ENCODE results near the gene PCBD2.
"Not testable (repeated sequence)": the region's sequence is repeated elsewhere in the genome, so short reads cannot be mapped to it uniquely, and the experiment has no call there.

Gene PCBD2

GRCh38 chr5:134906811-134907210, 1.9 kb downstream of the PCBD2 start:
- no peak for DNase-seq (ENCODE audit: low read depth)

DNA sequence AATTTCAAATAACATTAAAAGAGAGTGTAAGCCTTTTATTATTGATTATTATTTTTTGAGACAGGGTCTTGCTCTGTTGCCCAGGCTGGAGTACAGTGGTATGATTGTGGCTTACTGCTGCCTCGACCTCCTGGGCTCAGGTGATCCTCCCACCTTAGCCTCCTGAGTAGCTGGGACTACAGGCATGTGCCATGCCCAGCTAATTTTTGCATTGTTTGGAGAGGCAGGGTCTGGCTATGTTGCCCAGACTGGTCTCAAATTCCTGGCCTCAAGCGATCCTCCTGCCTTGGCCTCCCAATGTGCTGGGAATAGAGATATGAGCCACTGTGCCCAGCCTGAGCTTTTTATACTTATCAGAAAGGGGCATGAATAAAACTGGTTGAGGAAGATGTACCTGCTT, 5.8 kb downstream of the PCBD2 start:
- DNase-seq (ENCODE audit: low read depth): not testable (repeated sequence)

DNA sequence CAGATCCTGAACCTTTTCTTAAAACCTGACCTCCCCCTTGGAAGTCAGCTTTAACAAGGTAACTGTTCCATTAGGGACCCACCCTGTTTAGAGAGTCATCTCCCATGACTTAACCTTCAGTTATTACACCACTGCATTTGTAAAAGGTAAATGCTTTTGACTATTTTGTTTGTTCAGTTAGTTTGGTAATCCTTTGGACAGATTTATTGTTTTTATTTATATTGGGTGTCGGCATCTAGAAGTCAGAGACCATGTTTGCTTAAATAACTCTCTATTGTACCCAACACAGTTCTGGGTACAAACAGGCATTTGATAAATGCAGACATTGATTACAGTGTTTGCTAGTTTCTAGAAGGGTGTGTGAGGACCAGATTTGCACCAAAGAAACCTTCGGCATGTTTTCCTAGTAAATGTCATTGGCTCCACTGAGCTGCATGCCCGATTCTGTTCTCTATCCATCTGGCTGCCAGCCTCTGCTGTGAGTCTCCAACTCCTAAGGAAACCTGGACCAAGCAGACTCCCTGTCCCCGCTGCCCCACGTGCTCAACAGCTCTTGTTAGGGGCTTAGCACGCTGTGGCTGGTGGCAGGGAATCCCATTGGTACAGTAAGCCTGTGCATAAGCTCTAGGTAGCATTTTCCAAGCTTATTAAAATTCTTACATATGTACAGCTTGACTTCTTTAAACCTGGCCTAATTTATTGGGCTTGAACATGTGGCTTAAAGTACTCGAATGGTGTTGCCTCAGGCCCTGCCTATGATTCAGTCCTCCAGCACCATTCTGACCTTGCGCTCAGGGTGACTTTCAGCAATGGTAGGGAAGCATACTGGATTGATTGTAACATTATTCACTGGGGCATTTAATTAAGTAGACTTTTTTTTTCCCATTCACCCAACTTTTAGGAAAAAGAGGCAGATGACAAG, 6.6 kb downstream of the PCBD2 start:
- no peak for DNase-seq (ENCODE audit: low read depth)

GRCh38 chr5:134913254-134913653, 8.3 kb downstream of the PCBD2 start:
- no peak for DNase-seq (ENCODE audit: low read depth)

DNA sequence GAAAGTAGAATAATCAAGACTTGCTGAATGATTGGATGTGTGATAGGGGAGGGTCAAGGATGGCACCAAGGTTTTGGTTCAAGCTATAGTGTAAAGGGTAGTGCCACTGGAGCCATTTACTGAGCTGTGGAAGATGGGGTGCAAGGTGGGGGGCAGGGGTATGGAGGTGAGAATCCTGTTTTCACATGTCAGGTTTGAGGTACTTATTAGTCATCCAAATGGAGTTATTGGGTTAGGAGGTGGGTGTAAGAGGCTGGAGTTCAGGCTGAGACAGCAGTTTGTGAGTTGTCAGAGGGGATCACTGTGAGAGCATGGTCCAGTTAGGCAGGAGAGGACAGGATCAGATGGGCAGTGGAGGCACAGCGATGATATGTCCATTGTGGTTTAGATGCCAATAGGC, 8.9 kb downstream of the PCBD2 start:
- DNase-seq (ENCODE audit: low read depth): no peak

GRCh38 chr5:134917070-134917815, 12.3 kb downstream of the PCBD2 start:
- DNase-seq (ENCODE audit: low read depth): no peak

DNA sequence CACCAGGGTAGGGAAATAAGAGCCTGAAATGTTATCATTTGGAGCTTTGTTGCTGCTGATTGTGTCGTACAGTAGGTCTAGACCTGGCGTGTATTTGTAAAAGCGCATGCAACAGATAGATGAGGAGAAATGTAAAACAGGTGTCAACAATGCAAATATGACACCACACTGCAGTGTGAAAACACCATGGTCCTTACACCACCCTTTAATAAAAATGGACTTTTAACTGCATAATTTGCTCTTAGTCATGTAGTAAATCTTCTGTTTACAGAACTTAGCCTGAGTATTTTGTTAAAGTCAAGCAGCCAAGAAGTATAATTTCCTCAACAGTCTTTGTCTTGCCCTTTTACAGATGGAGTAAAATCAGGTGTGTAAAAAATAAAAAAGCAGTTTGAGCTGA, 13.9 kb downstream of the PCBD2 start:
- no peak for DNase-seq (ENCODE audit: low read depth)

DNA sequence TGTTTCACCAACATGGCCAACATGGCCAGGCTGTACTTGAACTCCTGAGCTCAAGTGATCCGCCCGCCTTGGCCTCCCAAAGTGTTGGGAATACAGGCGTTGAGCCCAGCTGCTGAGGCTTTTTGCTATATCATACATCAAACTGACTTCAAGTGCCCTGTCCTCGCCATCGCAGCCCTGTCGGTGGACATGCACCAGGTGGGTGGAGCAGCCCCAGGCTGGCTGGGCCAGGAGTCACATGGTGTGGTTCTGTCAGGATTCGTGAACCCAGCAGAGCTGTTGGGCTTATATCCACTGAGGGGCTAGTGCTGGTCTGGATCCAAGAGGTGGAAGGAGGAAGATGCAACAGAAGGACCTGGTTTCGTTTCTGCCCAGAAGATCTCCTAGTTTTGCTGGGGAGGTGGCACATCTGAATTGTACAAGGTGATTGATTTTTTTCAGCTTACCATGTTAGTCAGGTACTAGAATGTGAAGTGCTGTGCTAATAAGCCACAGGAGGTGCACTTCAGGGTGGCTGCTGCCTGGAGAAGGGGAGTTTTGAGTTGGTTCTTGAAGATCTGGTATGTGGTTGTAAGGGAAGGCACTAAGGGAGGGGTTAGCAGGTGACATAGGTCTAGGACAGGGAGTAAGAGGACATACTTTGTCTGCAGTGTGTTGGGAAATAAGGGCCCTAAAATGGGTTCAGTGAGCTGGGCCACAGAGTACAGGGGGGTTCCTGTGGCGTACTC, 16.1 kb downstream of the PCBD2 start:
- DNase-seq (ENCODE audit: low read depth): no peak

- DNase-seq (ENCODE audit: low read depth): no peak
These were observed 27.6 kb downstream of the PCBD2 start for GRCh38 chr5:134932508-134932907.

- DNase-seq (ENCODE audit: low read depth): no peak
These were observed 29.3 kb downstream of the PCBD2 start for GRCh38 chr5:134934202-134934601.

- DNase-seq (ENCODE audit: low read depth): no peak
These were observed 31.0 kb downstream of the PCBD2 start for GRCh38 chr5:134935711-134936602.

DNA sequence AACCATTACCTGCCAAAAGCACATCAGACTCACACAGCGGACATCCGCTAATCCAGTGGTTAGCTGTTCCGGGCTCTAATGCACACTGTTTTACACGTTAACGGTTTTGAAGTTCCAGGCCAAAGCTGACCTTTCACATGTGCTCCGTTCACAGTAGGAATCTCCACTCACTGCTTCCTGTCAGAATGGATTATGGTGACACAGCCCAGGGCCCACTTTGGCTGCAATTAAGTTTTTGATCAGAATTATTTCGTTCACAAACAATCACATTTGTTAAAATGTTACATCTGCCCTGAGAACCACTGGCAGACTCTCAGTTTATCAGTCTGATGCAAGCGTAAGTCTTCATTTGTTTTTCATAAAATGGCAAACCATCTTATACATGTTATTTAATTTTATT, 32.6 kb downstream of the PCBD2 start:
- no peak for DNase-seq (ENCODE audit: low read depth)

DNA sequence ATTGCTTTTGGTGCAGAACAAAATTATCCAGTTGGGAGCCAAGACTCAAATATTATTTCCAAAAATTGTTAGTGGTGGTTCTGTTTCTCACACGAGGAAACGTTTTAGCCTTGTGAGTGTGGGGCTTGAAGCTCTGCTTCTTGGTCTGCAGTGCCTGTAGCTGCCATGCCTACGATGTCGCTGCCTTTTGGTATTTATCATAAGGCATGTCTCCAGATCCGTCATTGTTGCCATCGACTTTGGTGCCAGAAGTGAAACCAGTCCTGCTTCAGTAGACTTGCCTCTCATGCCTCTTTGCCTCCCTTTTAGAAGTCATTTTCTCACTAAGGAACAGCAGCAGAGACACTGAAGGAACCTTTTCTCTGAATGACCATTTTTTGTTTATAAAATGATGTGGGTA, 33.1 kb downstream of the PCBD2 start:
- DNase-seq (ENCODE audit: low read depth): no peak

DNA sequence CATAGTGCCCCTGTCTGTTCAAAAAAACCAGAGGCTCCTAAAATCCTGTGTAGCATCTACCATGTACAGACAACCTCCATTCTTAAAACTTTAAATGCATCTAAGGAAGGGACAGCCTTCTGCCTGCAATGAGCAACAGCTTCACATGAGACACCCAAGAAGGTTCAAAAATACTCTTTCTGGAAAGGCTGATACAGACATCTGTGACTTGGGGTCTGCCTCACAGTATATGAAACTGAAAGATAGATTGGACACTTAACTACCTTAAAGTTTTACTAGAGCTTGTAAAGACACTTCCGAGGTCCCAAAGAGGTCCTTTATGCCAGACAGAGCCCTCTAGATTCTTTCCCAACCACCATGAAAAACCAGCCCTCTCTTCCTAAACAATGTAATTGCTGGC, 34.6 kb downstream of the PCBD2 start:
- DNase-seq (ENCODE audit: low read depth): no peak

DNA sequence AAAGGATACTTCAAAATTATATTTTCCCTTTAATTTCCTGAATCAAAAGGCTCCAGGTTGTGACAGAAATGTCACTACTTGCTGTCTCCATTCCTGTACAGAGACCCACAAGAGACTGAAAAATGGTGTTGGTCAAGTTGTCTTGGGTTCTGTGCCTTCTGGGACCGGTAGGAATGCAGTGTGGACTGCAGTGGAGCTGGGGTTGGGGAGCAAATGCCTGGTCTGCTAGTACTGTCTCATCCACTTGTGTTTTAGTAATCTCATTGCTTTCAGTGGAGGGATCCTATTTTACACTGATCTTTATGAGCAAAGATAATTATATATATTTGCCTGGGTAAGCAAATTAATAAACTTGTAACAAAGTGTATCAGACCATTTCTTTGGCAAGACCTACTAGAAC, 38.6 kb downstream of the PCBD2 start:
- no peak for DNase-seq (ENCODE audit: low read depth)

DNA sequence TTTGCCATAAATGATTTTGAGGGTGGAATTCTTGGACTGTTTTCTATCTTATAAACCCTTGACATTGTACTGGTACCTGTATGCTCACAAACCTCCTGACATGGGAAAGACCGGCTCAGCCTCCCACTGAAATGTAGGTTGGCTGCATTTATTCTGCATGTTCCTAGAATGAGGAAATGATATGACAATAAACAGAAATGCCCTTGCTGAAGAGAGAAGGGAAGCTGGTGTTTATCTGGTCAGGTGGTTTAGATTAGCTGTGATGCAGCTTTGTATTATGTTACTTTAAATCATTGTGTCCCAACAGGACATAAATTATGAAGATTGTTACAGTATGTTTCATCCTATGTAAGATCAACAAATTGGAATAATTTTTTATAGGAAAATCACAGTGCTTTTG, 39.7 kb downstream of the PCBD2 start:
- DNase-seq (ENCODE audit: low read depth): peak; percentile 66

- DNase-seq (ENCODE audit: low read depth): peak; percentile 12
These were observed 40.1 kb downstream of the PCBD2 start for GRCh38 chr5:134945041-134945440.

GRCh38 chr5:134948911-134949310, 44.0 kb downstream of the PCBD2 start:
- DNase-seq (ENCODE audit: low read depth): peak; percentile 37

- no peak for DNase-seq (ENCODE audit: low read depth)
These were observed 44.4 kb downstream of the PCBD2 start for GRCh38 chr5:134949316-134949715.

DNA sequence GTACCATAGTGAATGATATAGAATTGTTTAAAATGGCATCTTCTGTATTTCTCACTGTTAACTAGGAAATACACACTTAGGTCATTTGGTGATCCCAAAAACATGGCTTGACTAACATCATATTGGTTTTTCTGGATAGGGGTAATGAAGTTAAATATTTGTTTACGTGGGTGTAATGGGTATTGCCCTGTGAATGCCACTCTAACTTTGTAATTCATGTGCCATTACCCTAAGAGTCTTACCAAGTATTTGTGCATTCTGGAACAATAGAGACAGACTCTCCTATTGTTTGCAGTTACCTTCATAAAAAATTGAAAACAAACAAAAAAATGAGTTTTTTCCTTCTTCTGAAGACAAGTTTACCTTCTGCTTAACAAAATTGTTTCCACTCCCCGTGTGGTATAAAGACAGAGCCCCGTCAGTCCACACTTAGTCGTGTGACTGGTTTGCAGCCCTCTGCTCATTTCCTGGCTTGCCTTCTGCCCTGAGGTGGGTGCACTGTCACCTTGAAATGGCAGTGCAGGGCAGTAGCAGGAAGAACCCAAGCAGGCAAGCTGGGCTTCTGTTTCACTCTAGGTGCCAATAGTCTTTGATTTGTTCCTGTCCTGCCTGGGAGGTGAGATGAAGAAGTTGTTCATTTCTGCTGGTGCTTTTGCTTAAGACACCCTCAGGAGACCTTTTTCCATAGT, 53.1 kb downstream of the PCBD2 start:
- no peak for DNase-seq (ENCODE audit: low read depth)

- DNase-seq (ENCODE audit: low read depth): peak; percentile 12
These were observed 53.8 kb downstream of the PCBD2 start for GRCh38 chr5:134958755-134959154.
